ENCODE measurements around the gene TMEM222.

The TMEM222 gene

GRCh38 chr1:27353629-27354028 is 31.7 kb downstream of the TMEM222 start:
- H3K4me3 ChIP-seq (ENCODE audit: low read depth, low read length), result no peak overlapping the region
- TF ChIP-seq MYC (IDR thresholded peaks at IDR 0.05; ENCODE audit: low read depth, low read length), result no peak
- DNase-seq (ENCODE audit: low read depth), result no peak

GRCh38 chr1:27355683-27356082 is 33.7 kb downstream of the TMEM222 start:
- no peak for DNase-seq (ENCODE audit: low read depth)
- H3K4me3 ChIP-seq (ENCODE audit: low read depth, low read length), result no peak overlapping the region
- no peak for TF ChIP-seq MYC (IDR thresholded peaks at IDR 0.05; ENCODE audit: low read depth, low read length)
- no peak for TF ChIP-seq POLR2A (IDR thresholded peaks at IDR 0.05; ENCODE audit: extremely low read depth, insufficient read length)
- TF ChIP-seq CTCF (IDR thresholded peaks at IDR 0.05; ENCODE audit: low read depth, low read length), result no peak
- TF ChIP-seq MAX (IDR thresholded peaks at IDR 0.05; ENCODE audit: low read depth, low read length), result no peak

- no peak for TF ChIP-seq MAX (IDR thresholded peaks at IDR 0.05; ENCODE audit: low read depth, low read length)
- TF ChIP-seq MYC (IDR thresholded peaks at IDR 0.05; ENCODE audit: low read depth, low read length), result no peak
- no peak for TF ChIP-seq POLR2A (IDR thresholded peaks at IDR 0.05; ENCODE audit: extremely low read depth, insufficient read length)
- no peak for TF ChIP-seq CTCF (IDR thresholded peaks at IDR 0.05; ENCODE audit: low read depth, low read length)
- no peak for DNase-seq (ENCODE audit: low read depth)
- H3K4me3 ChIP-seq (ENCODE audit: low read depth, low read length), result no peak overlapping the region
Observed at GRCh38 chr1:27356277-27356618, 34.3 kb downstream of the TMEM222 start.

GRCh38 chr1:27356619-27357280 is 34.8 kb downstream of the TMEM222 start:
- TF ChIP-seq CTCF (IDR thresholded peaks at IDR 0.05; ENCODE audit: low read depth, low read length) (no peak), MAX (IDR thresholded peaks at IDR 0.05; ENCODE audit: low read depth, low read length) (no peak), MYC (IDR thresholded peaks at IDR 0.05; ENCODE audit: low read depth, low read length) (no peak), POLR2A (IDR thresholded peaks at IDR 0.05; ENCODE audit: extremely low read depth, insufficient read length) (no peak)
- H3K4me3 ChIP-seq (ENCODE audit: low read depth, low read length), result no peak overlapping the region
- DNase-seq (ENCODE audit: low read depth), result no peak

- H3K4me3 ChIP-seq (ENCODE audit: low read depth, low read length), result no peak overlapping the region
- TF ChIP-seq MAX (IDR thresholded peaks at IDR 0.05; ENCODE audit: low read depth, low read length), result peak; percentile 81
- TF ChIP-seq POLR2A (IDR thresholded peaks at IDR 0.05; ENCODE audit: extremely low read depth, insufficient read length), result no peak
- TF ChIP-seq CTCF (IDR thresholded peaks at IDR 0.05; ENCODE audit: low read depth, low read length), result peak; percentile 69
- TF ChIP-seq MYC (IDR thresholded peaks at IDR 0.05; ENCODE audit: low read depth, low read length), result peak; percentile 63
- peak; percentile 77 for DNase-seq (ENCODE audit: low read depth)
Observed at GRCh38 chr1:27357281-27358037, 35.5 kb downstream of the TMEM222 start.

GRCh38 chr1:27358038-27358927 is 36.3 kb downstream of the TMEM222 start:
- no peak for DNase-seq (ENCODE audit: low read depth)
- no peak overlapping the region for H3K4me3 ChIP-seq (ENCODE audit: low read depth, low read length)
- TF ChIP-seq MAX (IDR thresholded peaks at IDR 0.05; ENCODE audit: low read depth, low read length), result no peak
- TF ChIP-seq MYC (IDR thresholded peaks at IDR 0.05; ENCODE audit: low read depth, low read length), result no peak
- no peak for TF ChIP-seq POLR2A (IDR thresholded peaks at IDR 0.05; ENCODE audit: extremely low read depth, insufficient read length)
- no peak for TF ChIP-seq CTCF (IDR thresholded peaks at IDR 0.05; ENCODE audit: low read depth, low read length)
